GM12878 (cell line): ENCODE measurements around the gene MALRD1. TPM values are rescaled to one million over a fixed set of nuclear protein-coding genes. Genes with fewer than 3 reads are reported as not detected.

Source experiments
- ATAC-seq: fragments of 200-7000 bp; cut with Tn5 transposase; 3 replicates; pipeline ENCODE4 v1.9.1; 2020; ENCODE audit warnings: mild to moderate bottlenecking, moderate library complexity
- BruUV-seq: library from RNA; stranded (reverse); fragments of 400-500 nt; replicated peaks from 2 replicates; lab custom pipeline; 2021; lab: Mats Ljungman, UMichigan
- CTCF ChIA-PET: fragments of 300-600 bp; sonication (Branson Sonifier 250); formaldehyde crosslinking; extraction: SDS; loops from one replicate; lab custom pipeline; 2021; ENCODE audit warnings: inconsistent platforms; lab: Yijun Ruan, JAX
- POLR2A ChIA-PET: fragments of 350-600 bp; formaldehyde crosslinking; extraction: SDS; loops from one replicate; lab custom pipeline; 2021; ENCODE audit warnings: inconsistent platforms; lab: Charles Lee
- RAD21 ChIA-PET: fragments of 300-600 bp; sonication (Branson Sonifier 250); formaldehyde crosslinking; loops from one replicate; lab custom pipeline; 2023; ENCODE audit warnings: antibody characterized with exemption; ENCODE audit not compliant: unreplicated experiment; lab: Charles Lee
- SMC1A ChIA-PET: fragments of 300-600 bp; sonication (Branson Sonifier 250); formaldehyde crosslinking; loops from one replicate; lab custom pipeline; 2023; ENCODE audit not compliant: unreplicated experiment, uncharacterized antibody; lab: Charles Lee
- DNase-seq: peaks from one replicate; pipeline ENCODE4 v3.0.0-alpha.2; 2011; ENCODE audit warnings: low read depth, low spot score
- FAIRE-seq: peaks from 3 replicates; lab custom pipeline; 2011; peaks lifted over from hg19 to GRCh38; lab: Jason Lieb, UNC
- H2AFZ ChIP-seq: 2 replicates; pipeline ENCODE4 v1.6.0; 2011; ENCODE audit warnings: low read depth, low read length, control low read depth; ENCODE audit not compliant: control insufficient read depth
- H3K27ac ChIP-seq: 2 replicates; pipeline ENCODE4 v1.5.1; 2011; ENCODE audit warnings: control low read depth; ENCODE audit not compliant: control insufficient read depth, insufficient read depth
- H3K27me3 ChIP-seq, 2 experiments: replicated peaks in 1 of 2; 2 replicates each; pipeline versions ENCODE4 v1.6.0 to v1.6.1; 2011; ENCODE audit warnings: low read length in 1 of 2; ENCODE audit not compliant: control insufficient read depth in 2 of 2, insufficient read depth in 2 of 2
- H3K36me3 ChIP-seq, 2 experiments: 2 replicates each; pipeline ENCODE4 v1.5.1; 2011; ENCODE audit warnings: low read length in 1 of 2; ENCODE audit not compliant: control insufficient read depth in 2 of 2, insufficient read depth in 2 of 2
- H3K4me1 ChIP-seq: 2 replicates; pipeline ENCODE4 v1.6.1; 2011; ENCODE audit warnings: mild to moderate bottlenecking, low read length, moderate library complexity, mixed read lengths; ENCODE audit not compliant: control insufficient read depth, insufficient read depth
- H3K4me2 ChIP-seq: 2 replicates; pipeline ENCODE4 v1.6.0; 2011; ENCODE audit warnings: control low read depth; ENCODE audit not compliant: control insufficient read depth, insufficient read depth
- H3K4me3 ChIP-seq: fragments of 200-600 bp; sonication (generic); 2 replicates; pipeline ENCODE4 v1.5.1; 2016
- H3K79me2 ChIP-seq: 2 replicates; pipeline ENCODE4 v1.6.0; 2011; ENCODE audit warnings: low read length; ENCODE audit not compliant: control insufficient read depth, insufficient read depth
- H3K9ac ChIP-seq: 2 replicates; pipeline ENCODE4 v1.8.0; 2011; ENCODE audit warnings: low read length, control low read depth, mixed read lengths; ENCODE audit not compliant: control insufficient read depth, insufficient read depth
- H3K9me3 ChIP-seq: replicated peaks from 3 replicates; pipeline ENCODE4 v1.5.1; 2011; ENCODE audit warnings: mild to moderate bottlenecking, low read length; ENCODE audit not compliant: control insufficient read depth, insufficient read depth
- H4K20me1 ChIP-seq: 2 replicates; pipeline ENCODE4 v1.6.0; 2011; ENCODE audit not compliant: control insufficient read depth, insufficient read depth
- BACH1 ChIP-seq: fragments of 450-650 bp; IDR thresholded peaks from 2 replicates; pipeline ENCODE4 v1.6.1; 2017; ENCODE audit warnings: mild to moderate bottlenecking, borderline replicate concordance
- BHLHE40 ChIP-seq, 2 experiments: fragments of 450-650 bp in 1 of 2; IDR thresholded peaks; 2 replicates each; pipeline ENCODE4 v1.6.1; 2011 to 2017; ENCODE audit warnings: low read depth in 2 of 2, borderline replicate concordance in 1 of 2, improper control_type of control experiment in 1 of 2, low read length in 1 of 2, mild to moderate bottlenecking in 1 of 2
- CHD4 ChIP-seq: fragments of 200-600 bp; sonication (generic); IDR thresholded peaks from 2 replicates; pipeline ENCODE4 v1.6.1; 2016; ENCODE audit warnings: mild to moderate bottlenecking
- EP300 ChIP-seq, 2 experiments: fragments of 150-350 bp in 1 of 2; IDR thresholded peaks; 2 replicates each; pipeline ENCODE4 v1.6.1; 2011 to 2012; ENCODE audit warnings: low read depth in 2 of 2, low read length in 2 of 2, borderline replicate concordance in 1 of 2, improper control_type of control experiment in 1 of 2, inconsistent platforms in 1 of 2; ENCODE audit not compliant: control insufficient read depth in 1 of 2
- IKZF1 ChIP-seq: fragments of 450-650 bp; conservative IDR thresholded peaks from 2 replicates; pipeline ENCODE4 v1.6.1; 2017; ENCODE audit warnings: antibody characterized with exemption, mild to moderate bottlenecking
- IRF3 ChIP-seq: fragments of 450-650 bp; IDR thresholded peaks from 2 replicates; pipeline ENCODE4 v1.6.1; 2014; ENCODE audit warnings: mild to moderate bottlenecking
- MEF2A ChIP-seq: IDR thresholded peaks from 2 replicates; pipeline ENCODE4 v1.6.1; 2011; ENCODE audit warnings: low read depth, mild to moderate bottlenecking, low read length, moderate library complexity; ENCODE audit not compliant: insufficient read depth
- NBN ChIP-seq: fragments of 450-650 bp; IDR thresholded peaks from 2 replicates; pipeline ENCODE4 v1.6.1; 2016
- NKRF ChIP-seq: fragments of 450-650 bp; conservative IDR thresholded peaks from 2 replicates; pipeline ENCODE4 v1.6.1; 2017; ENCODE audit warnings: mild to moderate bottlenecking, moderate library complexity
- SREBF1 ChIP-seq: IDR thresholded peaks from 2 replicates; pipeline ENCODE4 v1.6.1; 2012; ENCODE audit warnings: mild to moderate bottlenecking, low read length
- STAT3 ChIP-seq: IDR thresholded peaks from 2 replicates; pipeline ENCODE4 v1.6.1; 2011; ENCODE audit warnings: low read depth, low read length, improper control_type of control experiment
- TARDBP ChIP-seq: IDR thresholded peaks from 2 replicates; pipeline ENCODE4 v1.6.1; 2016; ENCODE audit warnings: borderline replicate concordance
- TCF12 ChIP-seq: IDR thresholded peaks from 2 replicates; pipeline ENCODE4 v1.6.1; 2011; ENCODE audit warnings: low read depth, mild to moderate bottlenecking, low read length
- WGBS: methylation state at CpG from one replicate; pipeline ENCODE4 v1.1.6; 2016; ENCODE audit warnings: low lambda C conversion rate; ENCODE audit not compliant: insufficient replicate concordance, insufficient coverage; ENCODE audit errors: missing lambda C conversion rate; 5-methylcytosine and 5-hydroxymethylcytosine counted together
- in situ Hi-C: fragments of 300-500 bp; cut with MboI; formaldehyde crosslinking; loops from 9 replicates; pipeline ENCODE4 v1.14.3; 2018; ENCODE audit warnings: mixed read lengths
- intact Hi-C: fragments of 100-400 bp; cut with micrococcal nuclease; formaldehyde crosslinking; loops from one replicate; pipeline ENCODE4 v1.14.2; 2022; ENCODE audit not compliant: unreplicated experiment
- polyA plus RNA-seq, 11 experiments: library from polyadenylated mRNA; depleted of rRNA in 4 of 11; unstranded in 6 of 11; stranded (reverse) in 5 of 11; fragments of >200 nt; fragmentation: Nextera tagmentation in 4 of 11; fragmentation: Illumina TruSeq in 1 of 11; extraction: Ambion mirVana in 4 of 11; extraction: Trizol in 1 of 11; gene quantifications; 1 replicate in 1 of 11; 2 replicates in 10 of 11; pipeline versions ENCODE4 v1.2.1 to v1.2.3, GENCODE V29; 2011 to 2016; ENCODE audit warnings: inconsistent platforms in 2 of 11, missing spikeins in 2 of 11, low read depth in 1 of 11
- total RNA-seq, 4 experiments: library from RNA; depleted of rRNA in 3 of 4; stranded (reverse); fragments of >200 nt in 3 of 4; fragmentation: Illumina TruSeq in 1 of 4; extraction: Trizol in 1 of 4; gene quantifications; 2 replicates each; pipeline versions ENCODE4 v1.2.1 to v1.2.3, GENCODE V29; 2013 to 2021
- TF ChIP-seq, protein P1 (sequence below): fragments of 450-650 bp; IDR thresholded peaks from 2 replicates; pipeline ENCODE4 v1.6.1; 2016; ENCODE audit warnings: mild to moderate bottlenecking

Gene MALRD1
- total and polyA plus RNA-seq, 10 of the 15 experiments (the other 5 are each of a cell fraction or from before 2014, with no cell fraction given), result 0.12 to 6.6 (median 0.26) TPM; not detected in 2

- H3K27me3 ChIP-seq, result no peaks in the 10 kb centered on the region
- intact Hi-C loops, result no loop called here
- no peak overlapping the region for H2AFZ ChIP-seq
- no peak overlapping the region for H3K9ac ChIP-seq
- no TSS peak for BruUV-seq
- no peak overlapping the region for H3K27ac ChIP-seq
- SMC1A ChIA-PET, result no interaction called here
- POLR2A ChIA-PET, result no interaction called here
- TF ChIP-seq NBN, result no peak
- no peak for TF ChIP-seq SREBF1
- TF ChIP-seq NKRF, result no peak
- no peak for TF ChIP-seq BACH1
- no peak for TF ChIP-seq STAT3
- no peak for TF ChIP-seq IRF3
- no peak for TF ChIP-seq CHD4
- TF ChIP-seq BHLHE40 (IDR thresholded peaks at IDR 0.05; ENCODE audit: borderline replicate concordance in 1 of 2, low read depth in 2 of 2, low read length in 1 of 2), result no peak
- TF ChIP-seq, protein P1, sequence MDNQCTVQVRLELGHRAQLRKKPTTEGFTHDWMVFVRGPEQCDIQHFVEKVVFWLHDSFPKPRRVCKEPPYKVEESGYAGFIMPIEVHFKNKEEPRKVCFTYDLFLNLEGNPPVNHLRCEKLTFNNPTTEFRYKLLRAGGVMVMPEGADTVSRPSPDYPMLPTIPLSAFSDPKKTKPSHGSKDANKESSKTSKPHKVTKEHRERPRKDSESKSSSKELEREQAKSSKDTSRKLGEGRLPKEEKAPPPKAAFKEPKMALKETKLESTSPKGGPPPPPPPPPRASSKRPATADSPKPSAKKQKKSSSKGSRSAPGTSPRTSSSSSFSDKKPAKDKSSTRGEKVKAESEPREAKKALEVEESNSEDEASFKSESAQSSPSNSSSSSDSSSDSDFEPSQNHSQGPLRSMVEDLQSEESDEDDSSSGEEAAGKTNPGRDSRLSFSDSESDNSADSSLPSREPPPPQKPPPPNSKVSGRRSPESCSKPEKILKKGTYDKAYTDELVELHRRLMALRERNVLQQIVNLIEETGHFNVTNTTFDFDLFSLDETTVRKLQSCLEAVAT, result no peak
- TF ChIP-seq EP300 (IDR thresholded peaks at IDR 0.05; ENCODE audit: borderline replicate concordance in 1 of 2, control insufficient read depth in 1 of 2, low read depth in 2 of 2, low read length in 2 of 2), result no peak
- TF ChIP-seq TARDBP, result no peak
- TF ChIP-seq MEF2A, result no peak
- TF ChIP-seq IKZF1, result no peak
- no peak for TF ChIP-seq TCF12
- H3K4me3 ChIP-seq, result no peak overlapping the region
- FAIRE-seq (no peak), DNase-seq (no peak), ATAC-seq (no peak)
- no peaks in the 10 kb centered on the region for H3K36me3 ChIP-seq
- H3K9me3 ChIP-seq, result no peaks in the 10 kb centered on the region; the same call in 2 of the 3 replicates
- H3K79me2 ChIP-seq, result no peaks in the 10 kb centered on the region
- no peaks in the 10 kb centered on the region for H4K20me1 ChIP-seq
- RAD21 ChIA-PET, result no interaction called here
- H3K4me1 ChIP-seq, result no peaks in the 10 kb centered on the region
- CTCF ChIA-PET, result interaction anchor here (0.7 kb wide), 1 partner anchor 289 kb away, joined by 3 read pairs; no protein-coding TSS in a partner anchor
- in situ Hi-C loops, result no loop called here
- H3K4me2 ChIP-seq, result no peak overlapping the region
- 14% methylated on average over 3 of the region's 3 CpGs for WGBS
Observed at GRCh38 chr10:19493917-19494316, 445.3 kb downstream of the MALRD1 start.
